ENCODE data around the gene DSCAML1. TPM values are rescaled to one million over a fixed set of nuclear protein-coding genes. Genes with fewer than 3 reads are reported as not detected.

DSCAML1 gene
- total RNA-seq, 1 experiment from 2014 or later = 0.59 TPM

DNA sequence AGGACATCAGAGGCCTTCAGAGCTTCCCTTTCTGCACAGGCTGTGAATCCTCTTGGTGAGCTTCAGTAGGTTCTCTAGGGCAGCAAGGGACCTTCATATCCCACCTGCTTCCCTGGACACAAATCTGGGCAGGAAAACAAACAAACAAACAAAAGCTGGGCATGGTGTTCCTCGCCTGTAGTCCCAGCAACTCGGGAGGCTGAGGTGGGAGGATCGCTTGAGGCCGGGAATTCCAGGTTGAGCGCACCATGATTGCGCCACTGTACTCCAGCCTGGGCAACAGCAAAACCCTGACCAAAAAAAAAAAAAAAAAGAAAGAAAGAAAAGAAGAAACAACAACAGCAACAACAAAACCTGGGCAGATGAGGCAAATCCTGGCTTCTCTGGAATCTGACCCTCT lies 376.4 kb downstream of the DSCAML1 start:
- H3K36me3 ChIP-seq (replicated peaks; ENCODE audit: control insufficient read depth, insufficient read depth, low read length) = no peaks in the 10 kb centered on the region
- H3K27me3 ChIP-seq (ENCODE audit: control insufficient read depth, insufficient read depth, low read length) = no peaks in the 10 kb centered on the region
- H3K4me3 ChIP-seq (ENCODE audit: insufficient read depth, low read depth, low read length) = no peak overlapping the region
- DNase-seq = no peak

DNA sequence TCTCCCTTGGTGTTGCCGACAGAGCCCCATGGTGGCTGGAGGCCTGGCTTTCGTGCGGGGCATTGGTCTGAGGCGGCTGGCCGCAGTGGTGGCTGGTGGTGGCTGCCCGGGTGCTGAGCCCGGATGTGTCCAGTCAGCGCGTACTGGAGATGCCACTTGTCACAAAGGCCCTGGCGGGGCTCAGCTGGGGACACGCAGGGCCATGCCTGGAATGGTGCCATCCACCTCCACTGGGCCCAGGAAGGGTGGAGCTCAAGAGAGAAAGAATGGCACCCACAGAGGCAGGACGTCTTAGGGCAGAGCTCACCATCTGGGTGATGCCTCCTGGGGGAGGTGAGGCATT lies 376.9 kb downstream of the DSCAML1 start:
- DNase-seq = no peak
- H3K4me3 ChIP-seq (ENCODE audit: insufficient read depth, low read depth, low read length) = no peak overlapping the region

DNA sequence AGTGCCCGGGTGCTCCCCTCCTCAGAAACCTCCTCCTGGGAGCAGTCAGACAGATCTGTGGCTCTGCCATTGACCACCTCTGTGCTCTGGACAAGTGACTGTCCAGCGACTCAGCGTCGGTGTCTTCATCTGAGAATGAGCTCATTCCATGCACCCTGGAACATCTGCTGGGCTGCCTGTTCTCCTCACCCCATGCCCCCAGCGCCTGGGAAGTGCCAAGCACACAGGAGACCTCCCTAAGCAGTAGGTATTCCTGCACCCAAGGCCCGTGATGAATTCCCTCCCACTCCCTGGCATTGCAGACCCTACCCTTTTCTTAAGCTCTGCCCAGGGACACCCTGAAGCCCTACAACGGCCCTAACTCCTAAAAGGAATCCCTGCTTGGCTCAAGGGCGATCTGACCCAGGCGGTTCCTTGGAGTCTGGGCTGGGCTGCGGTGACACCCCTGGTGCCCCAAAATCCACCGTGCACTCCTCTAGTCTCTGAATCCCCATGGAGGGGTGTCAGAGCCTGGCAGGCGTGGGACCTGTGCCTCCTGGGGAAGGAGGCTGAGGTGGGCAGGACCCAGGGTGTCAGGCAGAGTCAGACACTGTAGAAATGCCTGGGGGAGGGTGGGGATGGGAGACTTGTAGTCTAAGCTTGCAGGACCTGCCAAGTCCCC lies 377.4 kb downstream of the DSCAML1 start:
- H3K36me3 ChIP-seq (replicated peaks; ENCODE audit: control insufficient read depth, insufficient read depth, low read length) = no peaks in the 10 kb centered on the region

More for the DNA sequence above, 376.9 kb downstream of the DSCAML1 start:
- H3K27me3 ChIP-seq (ENCODE audit: control insufficient read depth, insufficient read depth, low read length) = no peaks in the 10 kb centered on the region
- no peaks in the 10 kb centered on the region for H3K36me3 ChIP-seq (replicated peaks; ENCODE audit: control insufficient read depth, insufficient read depth, low read length)

DNA sequence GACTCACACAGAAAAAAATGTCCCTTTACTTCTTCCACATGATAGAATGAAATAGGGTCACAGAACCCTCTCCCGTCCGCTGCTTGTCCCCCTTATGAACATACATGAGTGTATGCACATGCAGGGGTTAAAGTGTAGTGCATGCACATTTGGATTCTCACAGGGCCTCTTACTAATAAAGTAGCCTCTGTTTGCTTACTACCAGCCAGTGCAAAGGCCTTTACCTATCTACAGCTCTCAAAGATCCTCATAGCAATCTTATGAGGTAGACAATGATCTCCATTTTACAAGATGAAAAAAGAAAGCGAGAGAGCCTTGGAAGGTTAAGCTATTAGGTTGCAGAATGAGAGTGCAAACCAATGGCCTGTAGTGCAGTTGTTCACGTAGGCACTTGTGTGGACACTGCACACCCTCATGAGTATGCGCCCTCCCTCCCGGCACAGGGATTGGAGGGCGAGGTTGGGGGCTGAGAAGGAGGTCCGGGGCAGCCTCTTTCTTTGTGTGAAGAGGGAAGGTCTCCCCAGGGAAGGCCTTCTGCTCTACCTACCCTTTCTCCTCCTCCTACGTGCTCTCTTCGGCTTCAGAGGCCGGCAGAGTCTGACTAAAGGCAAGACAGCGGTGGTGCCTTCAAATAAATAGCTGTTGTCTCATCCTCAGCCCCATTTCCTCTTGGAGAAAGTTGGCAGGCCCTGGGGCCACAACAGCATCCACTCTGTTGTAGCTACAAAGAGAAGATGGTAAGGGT lies 378.1 kb downstream of the DSCAML1 start:
- Histone ChIP-seq H3K4me3 (ENCODE audit: insufficient read depth, low read depth, low read length) (no peak overlapping the region), H3K27me3 (ENCODE audit: control insufficient read depth, insufficient read depth, low read length) (no peaks in the 10 kb centered on the region), H3K36me3 (replicated peaks; ENCODE audit: control insufficient read depth, insufficient read depth, low read length) (no peaks in the 10 kb centered on the region)
- no peak for DNase-seq

More for the DNA sequence above, 377.4 kb downstream of the DSCAML1 start:
- H3K27me3 ChIP-seq (ENCODE audit: control insufficient read depth, insufficient read depth, low read length) = no peaks in the 10 kb centered on the region
- no peak for DNase-seq
- H3K4me3 ChIP-seq (ENCODE audit: insufficient read depth, low read depth, low read length) = no peak overlapping the region

DNA sequence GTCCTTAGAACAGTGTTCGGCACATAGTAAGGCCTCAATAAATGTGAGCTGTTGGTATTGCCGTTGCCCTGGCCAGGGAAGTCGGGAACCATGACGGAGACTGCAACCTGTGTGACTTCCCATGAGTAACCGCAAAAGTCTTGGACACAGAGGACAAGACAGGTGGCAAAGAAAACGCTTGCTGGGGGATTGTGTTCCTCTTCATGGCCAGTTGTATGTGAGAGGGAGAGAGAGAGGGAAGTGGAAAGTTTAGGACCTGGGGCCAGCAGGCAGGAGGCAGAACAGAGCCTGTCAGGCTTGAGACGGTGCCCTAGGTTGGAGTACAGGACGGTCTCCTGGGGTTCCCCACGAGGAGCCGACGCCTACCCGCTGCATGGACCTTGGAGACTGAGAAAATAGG lies 379.2 kb downstream of the DSCAML1 start:
- DNase-seq = no peak
- Histone ChIP-seq H3K4me3 (ENCODE audit: insufficient read depth, low read depth, low read length) (no peak overlapping the region), H3K27me3 (ENCODE audit: control insufficient read depth, insufficient read depth, low read length) (no peaks in the 10 kb centered on the region), H3K36me3 (replicated peaks; ENCODE audit: control insufficient read depth, insufficient read depth, low read length) (no peaks in the 10 kb centered on the region)

DNA sequence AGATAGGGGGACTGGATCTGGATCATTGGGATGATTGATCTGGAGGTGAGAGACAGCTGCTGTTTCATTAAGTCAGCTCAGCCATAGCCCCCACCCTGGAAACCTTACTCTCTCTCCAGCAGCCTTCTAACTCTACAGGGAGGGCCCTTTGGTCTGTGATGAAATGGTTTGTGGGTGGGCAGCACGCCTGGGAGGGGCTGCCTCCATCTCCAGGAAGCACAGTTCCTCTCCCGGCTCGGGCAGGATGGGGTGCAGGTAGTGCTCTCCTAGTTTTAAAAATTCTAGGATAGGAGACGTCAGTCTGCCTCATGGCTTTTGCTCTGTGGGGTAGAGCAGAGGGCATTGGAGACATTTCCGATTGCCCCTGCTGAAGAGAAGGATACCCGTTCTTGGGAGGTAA lies 379.7 kb downstream of the DSCAML1 start:
- H3K36me3 ChIP-seq (replicated peaks; ENCODE audit: control insufficient read depth, insufficient read depth, low read length) = no peaks in the 10 kb centered on the region
- H3K27me3 ChIP-seq (ENCODE audit: control insufficient read depth, insufficient read depth, low read length) = no peaks in the 10 kb centered on the region
- H3K4me3 ChIP-seq (ENCODE audit: insufficient read depth, low read depth, low read length) = no peak overlapping the region
- DNase-seq = no peak

DNA sequence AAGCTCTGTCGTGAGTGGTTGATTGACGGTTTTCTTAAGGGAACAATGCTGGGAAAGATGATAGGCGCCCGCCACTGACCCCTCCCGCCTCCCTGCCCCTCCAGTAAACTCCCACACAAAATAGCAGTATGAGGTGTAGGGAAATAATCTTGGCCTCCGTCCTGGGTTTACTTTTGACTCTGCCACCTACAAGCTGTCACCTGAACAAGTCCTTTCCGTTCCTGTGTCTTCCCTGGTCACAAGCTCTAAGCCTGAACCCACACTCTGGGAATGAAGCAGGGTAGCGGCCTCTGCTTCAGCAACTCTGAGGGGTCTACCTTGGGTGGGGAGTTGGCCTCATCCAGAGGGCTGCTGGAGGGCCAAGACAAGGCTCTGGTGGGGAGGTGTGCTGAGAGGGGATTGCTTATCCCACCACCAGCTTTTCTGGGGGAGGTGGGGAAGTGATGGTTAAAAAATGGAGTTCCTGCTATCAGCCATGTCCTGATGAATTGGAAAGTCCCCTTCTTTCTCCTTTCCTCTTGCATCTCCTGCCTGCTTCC lies 381.6 kb downstream of the DSCAML1 start:
- Histone ChIP-seq H3K4me3 (ENCODE audit: insufficient read depth, low read depth, low read length) (no peak overlapping the region), H3K27me3 (ENCODE audit: control insufficient read depth, insufficient read depth, low read length) (no peaks in the 10 kb centered on the region), H3K36me3 (replicated peaks; ENCODE audit: control insufficient read depth, insufficient read depth, low read length) (no peaks in the 10 kb centered on the region)
- DNase-seq = no peak

DNA sequence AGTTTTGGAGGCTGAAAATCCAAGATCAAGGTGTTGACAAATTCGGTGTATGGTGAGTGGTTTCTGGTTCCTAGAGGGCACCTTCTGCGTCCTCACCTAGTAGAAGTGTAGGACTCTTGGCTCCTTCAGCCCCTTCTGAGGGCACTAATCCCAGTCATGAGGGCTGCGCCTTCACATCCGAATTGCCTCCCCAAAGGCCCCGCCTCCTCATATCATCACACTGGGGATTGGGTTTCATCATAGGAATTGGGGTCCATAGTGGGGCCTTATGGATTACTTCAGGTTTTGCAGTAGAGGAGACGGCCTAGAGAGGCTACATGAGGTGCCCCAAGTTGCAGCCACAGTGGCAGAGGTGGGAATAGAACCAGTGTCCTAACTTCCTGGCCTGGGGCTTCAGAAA lies 382.3 kb downstream of the DSCAML1 start:
- no peaks in the 10 kb centered on the region for H3K27me3 ChIP-seq (ENCODE audit: control insufficient read depth, insufficient read depth, low read length)
- DNase-seq = no peak
- no peaks in the 10 kb centered on the region; the same call in 1 of the 2 replicates for H3K36me3 ChIP-seq (replicated peaks; ENCODE audit: control insufficient read depth, insufficient read depth, low read length)
- H3K4me3 ChIP-seq (ENCODE audit: insufficient read depth, low read depth, low read length) = no peak overlapping the region

DNA sequence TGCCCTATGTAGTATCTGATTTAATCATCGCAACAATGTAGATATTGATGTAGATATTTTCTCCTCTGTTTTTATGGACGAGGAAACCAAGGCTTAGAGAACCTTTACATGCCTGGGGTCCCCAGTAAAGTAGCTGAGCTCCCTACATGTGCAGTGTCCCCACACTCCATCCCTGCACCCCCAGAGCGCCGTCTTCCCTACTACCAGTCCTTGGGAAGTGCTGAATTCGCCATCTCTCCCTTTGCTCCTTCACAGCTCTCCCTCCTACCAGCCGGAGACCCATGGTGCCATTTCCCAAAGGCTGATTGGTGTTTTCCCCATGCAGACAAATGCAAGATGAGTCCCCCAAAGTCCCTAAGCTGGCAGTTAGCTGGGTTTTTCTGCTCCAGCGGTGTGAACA lies 383.4 kb downstream of the DSCAML1 start:
- no peaks in the 10 kb centered on the region for H3K27me3 ChIP-seq (ENCODE audit: control insufficient read depth, insufficient read depth, low read length)
- H3K36me3 ChIP-seq (replicated peaks; ENCODE audit: control insufficient read depth, insufficient read depth, low read length) = peaks cover 1% of the 10 kb centered on the region
- no peak for DNase-seq
- H3K4me3 ChIP-seq (ENCODE audit: insufficient read depth, low read depth, low read length) = no peak overlapping the region

DNA sequence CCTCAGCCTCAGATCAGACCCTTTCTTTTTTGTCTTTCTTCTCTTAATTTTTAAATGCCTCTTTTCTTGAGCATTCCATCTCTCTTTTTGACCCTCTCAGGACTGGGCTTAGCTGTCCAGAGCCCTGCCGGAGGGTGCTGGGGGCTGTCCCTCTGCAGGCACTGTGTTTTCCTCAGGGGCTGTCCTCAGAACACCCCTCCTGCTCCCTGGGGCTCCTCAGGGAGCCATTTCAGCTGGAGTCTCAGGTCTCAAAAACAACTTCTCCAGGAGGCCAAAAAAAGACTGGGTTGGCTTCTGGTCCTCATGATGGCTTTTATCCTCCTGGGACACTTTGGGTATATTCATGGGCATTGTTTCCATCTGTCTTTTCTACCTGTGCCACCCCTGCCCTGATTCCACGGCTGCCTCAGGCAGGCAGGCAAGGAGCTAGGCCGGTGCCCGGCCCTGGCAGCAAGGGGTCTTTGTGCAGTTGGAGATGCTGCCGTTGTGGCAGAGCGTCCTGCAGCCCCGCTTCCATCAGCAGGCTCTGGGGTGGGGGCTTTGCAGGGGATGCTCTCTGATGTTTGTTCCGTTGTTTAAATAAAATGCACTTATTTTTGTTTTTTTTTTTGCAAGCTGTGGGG lies 384.3 kb downstream of the DSCAML1 start:
- Histone ChIP-seq H3K36me3 (replicated peaks; ENCODE audit: control insufficient read depth, insufficient read depth, low read length) (peaks cover 4% of the 10 kb centered on the region), H3K27me3 (ENCODE audit: control insufficient read depth, insufficient read depth, low read length) (no peaks in the 10 kb centered on the region), H3K4me3 (ENCODE audit: insufficient read depth, low read depth, low read length) (no peak overlapping the region)
- DNase-seq = no peak

DNA sequence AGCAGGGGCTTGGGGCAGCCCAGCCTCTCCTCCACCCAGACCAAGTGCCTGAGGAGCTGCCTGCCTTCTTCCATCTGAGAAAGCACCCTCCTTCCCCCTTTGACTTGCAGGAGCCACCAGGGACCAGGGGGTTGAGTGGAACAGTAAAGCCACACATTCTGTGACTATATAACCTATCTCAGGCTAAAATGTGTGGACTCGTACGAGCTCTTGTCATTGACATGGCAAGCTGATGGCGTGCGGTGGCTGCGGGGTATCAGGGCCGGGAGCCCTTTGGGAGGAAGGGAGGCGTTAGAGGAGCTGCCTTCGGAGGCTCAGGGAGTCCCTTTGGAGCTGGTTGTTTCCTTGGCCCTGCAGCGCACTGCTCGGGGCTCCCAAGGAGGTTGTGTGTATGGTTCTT lies 384.8 kb downstream of the DSCAML1 start:
- no peak for DNase-seq
- H3K4me3 ChIP-seq (ENCODE audit: insufficient read depth, low read depth, low read length) = no peak overlapping the region
- no peaks in the 10 kb centered on the region for H3K27me3 ChIP-seq (ENCODE audit: control insufficient read depth, insufficient read depth, low read length)
- H3K36me3 ChIP-seq (replicated peaks; ENCODE audit: control insufficient read depth, insufficient read depth, low read length) = peaks cover 4% of the 10 kb centered on the region

DNA sequence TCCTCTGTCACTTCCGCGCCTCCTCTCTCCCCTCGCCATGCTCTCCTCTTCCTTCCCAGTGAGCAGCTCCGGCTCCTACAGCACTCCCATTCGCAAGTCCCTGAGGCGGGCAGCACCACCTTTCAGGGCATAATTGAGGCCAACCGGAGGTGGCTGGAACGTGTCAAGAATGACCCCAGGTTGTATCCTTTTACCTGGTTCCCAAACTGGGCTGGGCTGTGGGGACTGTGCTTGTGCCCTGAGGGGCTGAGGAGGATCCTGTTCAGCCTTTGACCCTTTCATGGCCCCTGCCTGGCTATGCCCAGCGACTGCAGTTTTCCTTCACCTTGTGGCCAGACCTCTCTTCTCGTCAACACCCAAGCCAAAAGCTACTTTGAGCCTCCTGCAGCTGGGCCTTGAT lies 385.3 kb downstream of the DSCAML1 start:
- DNase-seq = no peak
- Histone ChIP-seq H3K27me3 (ENCODE audit: control insufficient read depth, insufficient read depth, low read length) (no peaks in the 10 kb centered on the region), H3K4me3 (ENCODE audit: insufficient read depth, low read depth, low read length) (no peak overlapping the region), H3K36me3 (replicated peaks; ENCODE audit: control insufficient read depth, insufficient read depth, low read length) (peaks cover 4% of the 10 kb centered on the region)

DNA sequence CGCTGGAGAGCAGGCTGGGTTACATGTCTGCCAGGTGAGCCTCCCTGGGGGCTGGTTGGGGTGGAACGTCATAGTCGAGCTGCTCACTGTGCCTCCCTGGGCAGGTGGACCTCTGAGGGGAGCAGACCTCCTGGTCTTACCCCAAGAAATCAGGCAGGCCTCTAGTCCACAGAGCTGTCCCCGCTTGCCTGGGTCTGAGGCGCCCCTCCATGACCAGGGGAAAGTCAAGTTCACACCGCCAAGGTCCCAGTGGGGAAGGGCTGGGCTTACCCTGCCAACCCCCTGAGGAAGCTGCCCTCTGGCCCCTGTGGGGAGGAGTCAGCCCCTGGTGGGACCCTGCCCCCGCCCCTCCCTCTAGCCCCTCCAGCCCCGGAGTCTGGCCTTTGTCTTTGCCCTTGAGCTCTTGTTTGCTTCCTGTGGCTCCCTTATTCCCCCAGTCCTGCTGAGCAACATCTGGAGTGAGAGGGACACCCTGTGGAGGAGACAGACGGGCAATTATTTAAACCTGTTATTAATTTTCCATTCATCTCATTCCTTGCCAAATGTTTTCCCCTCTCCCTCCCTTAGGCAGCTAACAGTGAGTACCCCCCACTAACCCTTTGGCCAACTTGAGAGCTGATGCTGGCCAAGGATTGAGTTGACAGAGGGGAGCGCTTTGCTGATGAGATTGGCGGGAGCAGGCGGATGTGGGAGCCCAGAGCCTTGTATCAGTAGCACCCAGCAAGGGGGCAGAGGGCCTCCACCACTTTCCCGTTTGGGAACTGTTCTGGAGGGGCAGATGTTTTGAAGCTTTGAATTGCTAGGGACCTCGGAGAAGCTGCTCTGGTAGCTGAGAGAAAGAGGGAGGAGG lies 385.9 kb downstream of the DSCAML1 start:
- Histone ChIP-seq H3K4me3 (ENCODE audit: insufficient read depth, low read depth, low read length) (no peak overlapping the region), H3K36me3 (replicated peaks; ENCODE audit: control insufficient read depth, insufficient read depth, low read length) (peaks cover 6% of the 10 kb centered on the region), H3K27me3 (ENCODE audit: control insufficient read depth, insufficient read depth, low read length) (no peaks in the 10 kb centered on the region)
- DNase-seq = peak; percentile 80

DNA sequence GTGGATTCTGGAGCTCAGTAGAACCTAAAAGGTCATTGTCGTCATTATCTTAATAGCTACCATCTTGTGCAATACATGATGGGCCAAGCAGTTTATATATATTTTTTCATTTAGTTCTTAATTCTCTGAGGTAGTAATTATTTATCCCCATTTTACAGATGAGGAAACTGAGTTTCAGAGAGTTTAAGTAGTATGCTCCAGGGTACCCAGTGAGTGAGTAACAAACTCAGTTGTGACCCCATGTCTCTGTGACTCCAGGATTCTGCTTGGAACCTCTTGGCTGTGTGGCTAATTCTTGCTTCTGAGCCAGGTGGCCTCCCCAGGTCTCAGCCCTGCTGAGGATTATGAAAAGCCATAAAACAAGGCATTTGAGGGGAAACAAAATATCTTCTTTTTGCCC lies 386.8 kb downstream of the DSCAML1 start:
- no peak overlapping the region for H3K4me3 ChIP-seq (ENCODE audit: insufficient read depth, low read depth, low read length)
- no peak for DNase-seq

More for the DNA sequence above, 386.8 kb downstream of the DSCAML1 start:
- Histone ChIP-seq H3K27me3 (ENCODE audit: control insufficient read depth, insufficient read depth, low read length) (no peaks in the 10 kb centered on the region), H3K36me3 (replicated peaks; ENCODE audit: control insufficient read depth, insufficient read depth, low read length) (peaks cover 6% of the 10 kb centered on the region)
